Astrocyte of the cerebellum (primary cell): Measurements from ENCODE around the gene REXO1.

Experiments
- DNase-seq: peaks from one replicate; pipeline ENCODE4 v3.0.0-alpha.2; 2011; ENCODE audit warnings: low read depth
- H3K4me3 ChIP-seq: 2 replicates; pipeline ENCODE4 v1.5.1; 2011; ENCODE audit warnings: mild to moderate bottlenecking, low read depth, low read length, moderate library complexity
- CTCF ChIP-seq: IDR thresholded peaks from 2 replicates; pipeline ENCODE4 v1.5.1; 2012; ENCODE audit warnings: low read length, low read depth, moderate library complexity, mild to moderate bottlenecking; ENCODE audit errors: missing control alignments
- in situ Hi-C: cut with HindIII; loops from 2 replicates; pipeline ENCODE4 v1.10.0; 2017; ENCODE audit warnings: low sequenced_read_pairs

REXO1 gene

GRCh38 chr19:1810439-1811160 is 37.7 kb downstream of the REXO1 start:
- no peak for DNase-seq
- TF ChIP-seq CTCF: no peak
- in situ Hi-C loops: no loop called here
- H3K4me3 ChIP-seq: no peak overlapping the region

- no peak overlapping the region for H3K4me3 ChIP-seq
- DNase-seq: no peak
- in situ Hi-C loops: no loop called here
- no peak for TF ChIP-seq CTCF
These were observed 38.6 kb downstream of the REXO1 start for GRCh38 chr19:1809678-1810077.

- in situ Hi-C loops: no loop called here
- no peak overlapping the region for H3K4me3 ChIP-seq
- DNase-seq: no peak
- TF ChIP-seq CTCF: no peak
These were observed 39.9 kb downstream of the REXO1 start for GRCh38 chr19:1808395-1808731.

- no peak for DNase-seq
- no peak for TF ChIP-seq CTCF
- in situ Hi-C loops: no loop called here
- H3K4me3 ChIP-seq: no peak overlapping the region
These were observed 40.4 kb downstream of the REXO1 start for GRCh38 chr19:1807695-1808394.

GRCh38 chr19:1807030-1807694 is 41.1 kb downstream of the REXO1 start:
- no peak for DNase-seq
- in situ Hi-C loops: no loop called here
- no peak for TF ChIP-seq CTCF
- H3K4me3 ChIP-seq: no peak overlapping the region

GRCh38 chr19:1806184-1807029 is 41.9 kb downstream of the REXO1 start:
- DNase-seq: no peak
- no peak for TF ChIP-seq CTCF
- H3K4me3 ChIP-seq: no peak overlapping the region
- in situ Hi-C loops: no loop called here
